Measurements from ENCODE around the gene SMYD2. TPM values are rescaled to one million over a fixed set of nuclear protein-coding genes. Genes with fewer than 3 reads are reported as not detected.

The SMYD2 gene
- total and polyA plus RNA-seq, 5 donors = 8.8 to 34.6 (median 20.4) TPM

DNA sequence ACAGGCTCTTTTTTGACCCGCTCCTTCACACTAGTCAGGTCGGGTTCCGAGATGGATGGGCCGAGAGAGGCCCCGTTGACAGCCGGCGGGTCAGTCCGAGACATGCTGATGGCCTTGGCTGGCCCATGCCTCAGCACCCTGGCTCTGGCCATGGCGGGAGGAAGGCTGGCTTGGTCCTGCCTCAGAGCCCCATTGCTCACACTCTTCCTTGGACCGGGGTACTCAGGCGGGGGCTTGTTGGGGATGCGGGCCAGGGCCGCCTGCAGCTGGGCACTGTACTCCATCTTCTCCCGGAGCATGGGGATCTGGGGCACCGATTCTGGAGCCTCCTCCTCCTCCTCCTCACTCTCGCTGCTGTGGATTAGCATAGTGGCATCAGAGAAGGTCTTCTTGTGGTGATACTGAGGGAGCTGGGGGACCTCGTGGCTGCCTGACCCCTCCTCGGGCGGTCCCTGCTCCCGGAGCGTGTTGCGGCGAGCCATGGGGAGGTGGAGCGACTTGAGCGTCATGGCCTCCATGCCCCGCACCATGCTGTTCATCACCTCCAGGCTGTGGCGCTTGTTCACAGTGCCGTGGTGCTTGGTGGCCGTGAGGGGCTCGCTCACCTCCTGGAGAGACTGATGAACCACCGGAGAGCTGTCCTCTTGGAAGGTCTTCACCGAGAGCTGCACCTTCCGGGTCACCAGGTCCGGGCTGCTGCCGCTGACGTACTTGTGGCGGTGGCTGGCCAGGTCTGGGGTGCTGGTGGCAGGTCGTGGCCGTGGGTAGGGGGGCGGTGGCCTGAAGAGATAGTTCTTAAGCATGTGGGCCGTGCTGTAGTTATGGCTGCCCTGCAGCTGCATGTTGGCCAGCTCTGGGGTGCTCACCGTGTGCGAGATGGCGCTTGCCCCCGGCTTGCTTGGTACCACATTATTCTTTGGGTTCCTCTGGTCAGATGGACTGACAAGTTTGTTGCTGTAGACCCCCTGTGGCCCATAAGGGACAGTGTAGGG is 102.7 kb downstream of the SMYD2 start:
- H3K9me3 ChIP-seq (ENCODE audit: control insufficient read depth, low read length) = no peaks in the 10 kb centered on the region
- intact Hi-C loops (cut with DNase I) = no loop called here
- no peak overlapping the region for H3K4me3 ChIP-seq (ENCODE audit: low read length)
- no peak overlapping the region for H3K27ac ChIP-seq (ENCODE audit: low read length)
- no peaks in the 10 kb centered on the region for H3K4me1 ChIP-seq (ENCODE audit: control insufficient read depth, insufficient read depth, low read length)
- ATAC-seq (peak; percentile 22 to 39), DNase-seq (no peak)
- H3K27me3 ChIP-seq (ENCODE audit: control insufficient read depth, insufficient read depth) = no peaks in the 10 kb centered on the region
- WGBS = 97% methylated on average over 45 of the region's 45 CpGs

DNA sequence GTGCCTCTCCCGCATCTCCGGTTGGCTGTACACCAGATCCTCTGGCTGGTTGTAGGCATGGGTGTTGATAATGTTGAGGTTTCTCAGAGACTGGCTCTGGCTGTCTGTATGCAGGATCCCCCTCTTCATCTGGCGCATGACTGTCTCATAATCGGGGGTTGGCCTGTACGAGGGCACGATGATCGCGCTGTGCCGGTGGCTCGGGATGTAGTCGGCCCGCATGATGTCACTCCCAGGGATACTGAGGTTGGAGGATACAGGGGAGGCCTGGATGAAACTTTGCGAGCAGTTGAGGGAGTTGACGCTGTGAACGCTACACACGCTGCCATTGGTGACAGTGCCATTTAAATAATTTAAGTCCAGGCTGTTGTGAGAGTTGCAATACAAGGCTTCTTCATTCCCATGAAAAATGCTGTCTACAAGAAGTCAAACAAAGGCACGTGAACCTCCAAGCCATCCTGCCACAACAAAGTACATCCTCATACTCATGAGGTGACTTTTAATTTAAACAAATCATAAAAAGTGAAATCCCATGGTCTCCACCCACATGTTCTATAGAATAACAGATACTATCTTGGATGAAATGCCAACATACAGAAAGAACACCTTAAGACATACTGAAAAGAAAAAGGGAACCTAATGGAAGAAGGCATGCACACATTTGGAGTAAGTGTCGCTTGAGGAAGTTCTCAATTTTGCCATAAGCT is 103.6 kb downstream of the SMYD2 start:
- WGBS = 98% methylated on average over 18 of the region's 18 CpGs
- H3K27ac ChIP-seq (ENCODE audit: low read length) = no peak overlapping the region
- H3K9me3 ChIP-seq (ENCODE audit: control insufficient read depth, low read length) = no peaks in the 10 kb centered on the region
- intact Hi-C loops (cut with DNase I) = no loop called here
- DNase-seq (no peak), ATAC-seq (no peak)
- H3K4me3 ChIP-seq (ENCODE audit: low read length) = no peak overlapping the region
- no peaks in the 10 kb centered on the region for H3K27me3 ChIP-seq (ENCODE audit: control insufficient read depth, insufficient read depth)
- no peaks in the 10 kb centered on the region for H3K4me1 ChIP-seq (ENCODE audit: control insufficient read depth, insufficient read depth, low read length)

- DNase-seq = no peak
- 93% methylated on average over 1 of the region's 1 CpG for WGBS
These were observed 104.5 kb downstream of the SMYD2 start for GRCh38 chr1:214385428-214385827.

GRCh38 chr1:214386333-214386732 is 105.4 kb downstream of the SMYD2 start:
- no peak overlapping the region for H3K27ac ChIP-seq (ENCODE audit: low read length)
- no peaks in the 10 kb centered on the region for H3K4me1 ChIP-seq (ENCODE audit: control insufficient read depth, insufficient read depth, low read length)
- H3K9me3 ChIP-seq (ENCODE audit: control insufficient read depth, low read length) = no peaks in the 10 kb centered on the region
- H3K27me3 ChIP-seq (ENCODE audit: control insufficient read depth, insufficient read depth) = no peaks in the 10 kb centered on the region
- DNase-seq = no peak
- H3K4me3 ChIP-seq (ENCODE audit: low read length) = no peak overlapping the region
- whole genome bisulfite sequencing = 92% methylated on average over 7 of the region's 7 CpGs
- intact Hi-C loops (cut with DNase I) = no loop called here
- ATAC-seq = no peak

More at GRCh38 chr1:214385428-214385827, 104.5 kb downstream of the SMYD2 start:
- Histone ChIP-seq H3K4me1 (ENCODE audit: control insufficient read depth, insufficient read depth, low read length) (no peaks in the 10 kb centered on the region), H3K27ac (ENCODE audit: low read length) (no peak overlapping the region), H3K27me3 (ENCODE audit: control insufficient read depth, insufficient read depth) (no peaks in the 10 kb centered on the region), H3K4me3 (ENCODE audit: low read length) (no peak overlapping the region), H3K9me3 (ENCODE audit: control insufficient read depth, low read length) (no peaks in the 10 kb centered on the region)
- ATAC-seq = no peak
- intact Hi-C loops (cut with DNase I) = no loop called here
